HUDEP-2 (cell line): ENCODE measurements around the gene GOLGA1.
A peak's percentile ranks its signal among the peaks of the same experiment; 100 is the strongest.
"Not testable (repeated sequence)": the region's sequence is repeated elsewhere in the genome, so short reads cannot be mapped to it uniquely, and the experiment has no call there.

Source experiments
- DNase-seq, 76 experiments: peaks; one replicate each; lab custom pipeline; 2025; ENCODE audit not compliant: unreplicated experiment in 76 of 76; lab: John Stamatoyannopoulos, UW

GOLGA1 gene

DNA sequence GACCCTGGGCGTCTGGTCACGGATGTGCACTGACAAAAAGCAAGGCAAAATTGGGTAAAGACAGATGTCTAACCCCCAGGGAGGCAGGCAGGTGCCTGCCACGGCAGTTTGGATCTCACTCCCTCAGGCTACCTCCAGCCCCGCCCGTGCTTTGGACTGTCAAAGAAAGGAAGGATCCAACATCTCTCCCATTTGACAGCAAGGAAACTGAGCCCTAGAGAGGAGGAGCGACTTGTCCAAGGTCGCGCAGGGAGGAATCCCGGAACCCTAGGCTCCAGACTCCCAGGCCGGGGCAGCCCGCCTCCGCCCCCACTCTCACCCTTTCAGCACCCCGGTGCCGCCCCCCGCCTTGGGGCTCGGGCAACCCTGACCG lies 376 bp downstream of the GOLGA1 start:
- peak in 7 of 76 experiments; percentile 42 to 57 (median 50) for DNase-seq

- DNase-seq = no peak
Observed at GRCh38 chr9:124939944-124940343, 939 bp downstream of the GOLGA1 start.

GRCh38 chr9:124934290-124934689 lies 6.6 kb downstream of the GOLGA1 start:
- no peak for DNase-seq

GRCh38 chr9:124932333-124932732 lies 8.6 kb downstream of the GOLGA1 start:
- no peak for DNase-seq

GRCh38 chr9:124929464-124929863 lies 11.4 kb downstream of the GOLGA1 start:
- no peak for DNase-seq

- DNase-seq = no peak
Observed at GRCh38 chr9:124928116-124928515, 12.8 kb downstream of the GOLGA1 start.

DNA sequence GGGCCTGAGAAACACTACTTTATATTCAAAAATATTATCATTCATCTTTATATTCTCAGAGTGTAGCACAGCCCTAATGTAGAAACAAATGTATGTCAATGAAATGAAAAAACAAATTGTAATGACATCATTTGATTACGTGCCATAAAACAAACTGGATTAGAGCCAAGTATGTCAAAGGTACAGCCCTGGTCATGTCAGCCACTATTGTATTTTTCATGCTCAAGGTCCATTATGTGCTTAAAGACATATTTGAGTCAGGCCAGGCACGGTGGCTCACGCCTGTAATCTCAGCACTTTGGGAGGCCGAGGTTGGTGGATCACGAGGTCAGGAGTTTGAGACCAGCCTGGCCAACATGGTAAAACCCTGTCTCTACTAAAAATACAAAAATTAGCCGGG lies 20.5 kb downstream of the GOLGA1 start:
- DNase-seq = not testable (repeated sequence)

DNA sequence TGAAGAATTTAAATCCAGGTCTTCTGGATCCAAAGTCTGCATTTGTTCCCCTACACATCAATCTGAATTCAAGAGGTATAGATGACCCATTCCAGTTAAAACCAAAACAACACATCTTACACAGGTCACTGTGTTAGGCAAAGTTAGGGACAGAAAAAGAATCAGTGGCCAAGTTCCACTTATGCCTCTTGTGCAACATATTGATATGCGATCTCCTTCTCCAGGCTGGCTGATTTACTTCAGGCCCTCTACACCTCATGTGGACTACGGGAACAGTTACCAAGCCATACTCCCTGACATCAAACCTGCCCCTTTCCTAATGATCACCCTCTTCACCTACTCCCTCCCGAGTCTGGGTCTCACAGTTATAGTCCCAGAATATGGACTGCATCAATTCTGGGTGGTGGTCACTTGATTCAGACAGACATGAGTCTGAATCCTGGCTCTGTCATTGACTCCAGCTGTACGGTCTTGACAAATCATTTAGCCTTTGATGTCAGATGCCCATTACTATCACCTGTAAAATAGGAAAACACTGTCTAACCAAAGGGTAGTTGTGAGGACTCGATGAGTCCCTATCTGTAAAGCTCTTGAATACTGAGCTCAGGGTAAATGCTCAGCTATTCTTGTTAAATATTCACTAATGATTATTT lies 26.0 kb downstream of the GOLGA1 start:
- no peak for DNase-seq

DNA sequence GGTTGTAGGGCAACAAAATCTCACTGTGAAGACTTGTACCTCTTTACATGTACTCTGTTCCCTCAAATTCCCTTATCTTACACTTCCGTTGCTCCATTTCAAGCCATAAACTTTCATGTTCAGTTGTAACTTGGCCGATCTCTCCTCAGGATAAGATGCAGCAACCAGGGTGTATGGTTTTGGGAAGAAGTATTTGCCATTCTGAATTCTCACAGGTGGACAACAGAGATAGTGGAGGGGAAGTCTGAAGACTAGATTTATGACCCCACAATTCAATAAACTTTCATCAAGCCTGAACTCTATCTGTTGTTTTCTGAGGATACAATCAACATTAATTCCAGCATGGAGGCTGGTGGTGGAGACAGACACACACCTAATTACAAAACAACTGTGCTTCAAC lies 27.5 kb downstream of the GOLGA1 start:
- no peak for DNase-seq

- DNase-seq = no peak
Observed at GRCh38 chr9:124911766-124912165, 29.1 kb downstream of the GOLGA1 start.

GRCh38 chr9:124908098-124908497 lies 32.8 kb downstream of the GOLGA1 start:
- no peak for DNase-seq

GRCh38 chr9:124906966-124907365 lies 33.9 kb downstream of the GOLGA1 start:
- DNase-seq = no peak

GRCh38 chr9:124899845-124900244 lies 41.0 kb downstream of the GOLGA1 start:
- DNase-seq = no peak

DNA sequence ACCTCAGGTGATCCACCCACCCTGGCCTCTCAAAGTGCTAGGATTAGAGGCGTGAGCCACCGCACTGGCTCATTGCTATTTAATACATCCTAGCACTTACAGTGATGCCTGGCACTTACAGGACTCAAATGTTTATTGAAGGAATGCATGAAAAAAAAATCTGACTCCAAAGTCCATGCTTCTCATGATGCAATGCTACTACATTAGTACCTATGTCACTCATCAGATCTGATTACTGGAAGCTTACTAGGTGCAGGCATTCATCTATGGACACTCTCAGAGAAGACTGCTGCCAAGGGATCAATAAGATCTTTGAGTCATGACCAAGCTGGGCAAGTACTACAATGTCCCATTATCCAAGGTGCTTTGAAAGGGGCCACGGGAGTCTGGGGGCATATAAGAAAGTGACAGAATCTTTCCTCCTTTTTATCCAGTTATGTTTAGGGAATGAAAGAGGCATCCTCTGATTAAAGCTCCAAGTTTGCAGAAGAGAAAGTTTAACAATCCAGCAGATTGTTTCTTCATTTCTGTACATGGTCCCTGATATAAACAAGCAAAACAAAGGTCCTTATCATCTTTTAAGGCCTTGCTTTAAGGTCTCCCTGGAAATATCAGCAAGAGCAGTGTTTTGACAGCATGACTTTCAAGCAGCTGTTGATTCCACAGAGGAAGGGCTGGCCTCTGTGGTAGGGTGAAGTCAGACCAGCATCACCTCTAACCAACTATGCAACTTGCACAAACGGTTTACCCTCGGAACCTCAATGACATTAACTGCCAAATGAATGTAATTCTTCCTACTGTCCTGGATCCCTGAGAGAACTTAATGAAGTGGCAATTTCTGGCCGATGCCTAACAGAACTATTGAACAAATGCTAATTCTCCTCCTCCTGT lies 43.1 kb downstream of the GOLGA1 start:
- DNase-seq = no peak

DNA sequence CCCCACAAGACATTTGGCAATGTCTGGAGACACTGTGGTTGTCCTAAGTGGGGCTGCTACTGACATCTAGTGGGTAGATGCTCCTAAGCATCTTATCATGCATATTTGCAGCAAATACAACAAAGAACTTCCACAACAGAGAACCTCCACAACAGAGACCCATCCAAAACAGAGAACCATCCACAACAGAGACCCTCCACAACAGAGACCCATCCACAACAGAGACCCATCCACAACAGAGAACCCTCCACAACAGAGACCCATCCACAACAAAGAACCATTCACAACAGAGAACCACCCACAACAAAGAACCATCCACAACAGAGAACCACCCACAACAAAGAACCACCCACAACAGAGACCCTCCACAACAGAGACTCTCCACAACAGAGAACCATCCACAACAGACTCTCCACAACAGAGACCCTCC lies 46.1 kb downstream of the GOLGA1 start:
- peak in 26 of 76 experiments; percentile 1 to 45 (median 16) for DNase-seq

DNA sequence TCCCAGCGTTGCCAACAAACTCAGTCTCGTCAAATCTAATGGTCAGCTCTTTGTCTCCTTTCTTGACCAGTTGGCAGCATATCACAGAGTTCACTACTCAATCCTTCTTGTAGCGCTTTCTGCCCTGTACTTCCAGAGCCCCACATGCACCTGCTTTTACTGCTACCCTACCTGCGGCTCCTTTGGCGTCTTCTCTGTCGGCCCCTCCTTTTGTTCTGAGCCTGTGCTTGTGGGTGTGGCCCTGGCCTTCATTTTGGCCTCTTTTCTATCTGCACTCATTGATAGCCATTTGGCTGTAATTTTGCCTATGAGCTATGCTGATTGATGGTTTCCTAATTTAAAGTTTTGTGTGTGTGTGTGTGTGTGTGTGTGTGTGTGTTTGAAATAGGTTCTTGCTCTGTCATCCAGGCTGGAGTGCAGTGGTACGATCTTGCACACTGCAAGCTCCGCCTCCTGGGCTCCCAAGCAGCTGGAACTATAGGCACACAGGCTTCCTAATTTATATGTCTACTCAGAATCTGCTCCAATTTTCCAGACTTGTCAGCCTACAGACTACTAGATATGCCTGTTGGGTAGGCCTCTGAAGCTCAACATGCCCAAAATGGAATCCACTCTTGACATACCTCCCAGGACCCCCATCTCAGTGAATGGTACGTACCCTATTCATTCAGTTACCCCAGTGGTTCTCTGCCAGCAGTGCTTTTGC lies 46.7 kb downstream of the GOLGA1 start:
- DNase-seq = peak in 1 of 76 experiments; percentile 2

GRCh38 chr9:124890179-124890578 lies 50.7 kb downstream of the GOLGA1 start:
- DNase-seq = no peak

DNA sequence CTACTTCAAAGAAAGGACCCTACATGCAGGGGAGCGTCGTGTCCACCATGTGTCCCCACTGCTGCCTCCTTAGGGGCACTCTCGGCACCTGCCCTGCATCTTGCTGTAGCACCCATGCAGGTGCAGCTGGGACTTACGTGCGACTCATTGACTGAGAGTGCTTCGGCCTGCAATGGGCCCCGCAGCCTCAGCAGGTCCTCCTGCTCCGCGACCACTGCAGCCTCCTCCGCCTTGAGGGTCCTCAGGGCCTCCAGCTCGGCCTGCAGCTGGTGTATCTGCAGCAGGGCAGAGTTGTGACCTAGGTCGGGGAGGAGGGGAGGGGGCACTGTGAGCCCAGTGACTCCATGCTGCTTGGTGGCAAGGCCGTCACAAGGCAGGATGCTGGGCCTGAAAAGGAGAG lies 51.9 kb downstream of the GOLGA1 start:
- no peak for DNase-seq

DNA sequence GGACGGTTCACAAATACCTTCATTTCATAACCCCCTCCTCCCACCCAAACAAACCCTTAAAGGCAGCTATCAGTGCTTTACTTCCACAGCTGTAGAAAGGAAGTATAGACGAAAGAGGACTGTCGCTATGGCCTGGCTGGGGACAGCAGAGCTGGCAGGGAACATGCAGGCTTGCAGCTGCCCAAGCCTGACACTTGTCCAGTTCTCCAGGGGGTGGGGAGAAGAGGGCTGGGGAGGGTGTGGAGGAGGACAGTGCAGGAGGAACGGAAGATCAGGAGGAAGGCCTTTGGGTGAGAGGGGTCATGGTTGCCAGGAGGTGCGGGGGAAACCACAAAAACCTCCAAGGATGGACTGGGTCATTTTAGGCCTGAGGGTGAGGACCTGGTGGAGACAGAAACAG lies 53.1 kb downstream of the GOLGA1 start:
- no peak for DNase-seq

DNA sequence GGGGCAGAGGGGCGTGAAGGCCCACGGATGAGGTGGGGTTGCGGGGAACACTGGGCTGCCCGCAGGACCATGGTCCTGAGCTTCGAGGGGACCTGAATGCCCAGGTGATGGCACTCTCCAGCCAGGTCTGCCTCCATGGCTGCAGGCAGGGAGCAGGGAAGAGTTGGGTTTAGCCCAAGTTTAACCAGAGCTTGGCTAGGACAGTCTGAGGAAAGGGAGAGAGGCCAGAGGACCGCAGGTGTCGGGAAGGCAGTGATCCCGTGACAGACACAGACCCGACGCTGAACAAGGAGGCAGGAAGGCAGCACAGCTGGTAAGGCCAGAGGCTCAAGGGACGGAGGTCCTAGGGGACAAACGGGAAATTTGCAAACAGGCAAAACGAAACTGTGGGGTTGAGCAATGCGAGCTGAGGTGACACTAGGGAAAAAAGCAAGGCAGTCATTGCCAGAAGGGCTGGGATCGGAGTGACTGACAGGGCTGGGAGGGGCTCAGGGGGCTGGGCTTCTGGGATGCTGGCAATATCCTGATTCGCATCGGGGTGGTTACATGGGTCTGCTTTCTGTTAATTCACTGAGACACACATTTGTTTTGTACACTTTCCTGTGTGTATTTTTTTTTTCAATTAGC lies 53.9 kb downstream of the GOLGA1 start:
- DNase-seq = no peak

DNA sequence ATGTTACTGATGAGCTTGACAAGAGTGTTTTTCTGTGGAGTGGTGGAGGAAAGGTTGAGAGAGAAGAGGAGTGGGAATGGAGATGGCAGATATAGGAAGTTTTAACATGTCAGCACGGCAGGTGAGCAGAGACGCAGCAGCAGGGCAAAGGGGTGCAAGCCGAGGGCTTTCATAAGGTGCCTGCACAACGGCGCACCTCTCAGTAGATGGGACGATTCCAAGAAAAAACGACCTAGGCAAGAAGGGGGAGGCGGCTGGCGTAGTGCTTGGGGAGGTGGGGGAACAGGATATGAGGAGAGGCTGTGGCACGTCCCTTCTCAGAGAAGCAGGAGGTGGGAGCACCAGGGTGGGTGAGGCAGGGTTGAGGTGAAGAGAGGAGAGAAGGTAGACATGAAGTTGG lies 54.4 kb downstream of the GOLGA1 start:
- no peak for DNase-seq
